CD4-positive, alpha-beta T cell (primary cell): ENCODE measurements around the gene RTN4IP1. TPM values are rescaled to one million over a fixed set of nuclear protein-coding genes. Genes with fewer than 3 reads are reported as not detected.

Source experiments
- ATAC-seq: fragments of 200-7000 bp; cut with Tn5 transposase; one replicate; pipeline ENCODE4 v1.10.0; 2022; ENCODE audit warnings: mild to moderate bottlenecking; ENCODE audit not compliant: poor library complexity
- CTCF ChIA-PET: fragments of 350-600 bp; sonication (Branson Sonifier 250); formaldehyde crosslinking; loops from one replicate; lab custom pipeline; 2021; ENCODE audit warnings: antibody characterized with exemption, inconsistent platforms; lab: Charles Lee
- POLR2A ChIA-PET: fragments of 350-600 bp; sonication (Branson Sonifier 250); formaldehyde crosslinking; loops from one replicate; lab custom pipeline; 2021; ENCODE audit warnings: antibody characterized with exemption, inconsistent platforms; lab: Charles Lee
- DNase-seq, 14 experiments: peaks; one replicate each; pipeline ENCODE4 v3.0.0-alpha.2; 2013 to 2020; ENCODE audit warnings: mixed read lengths in 2 of 14
- H3K27ac ChIP-seq, 2 donors: one replicate each; pipeline versions ENCODE4 v1.5.1 to v1.7.0; 2013; ENCODE audit warnings: low read length in 2 of 2, low read depth in 1 of 2, mild to moderate bottlenecking in 1 of 2
- H3K27me3 ChIP-seq, 2 experiments: 1 replicate in 1 of 2; 2 replicates in 1 of 2; pipeline versions ENCODE4 v1.6.1 to v1.7.0; 2013; ENCODE audit warnings: low read length in 2 of 2, control low read depth in 1 of 2, mild to moderate bottlenecking in 1 of 2, moderate library complexity in 1 of 2; ENCODE audit not compliant: insufficient read depth in 2 of 2, control insufficient read depth in 1 of 2
- H3K36me3 ChIP-seq: one replicate; pipeline ENCODE4 v1.6.1; 2013; ENCODE audit warnings: low read length, control low read depth; ENCODE audit not compliant: insufficient read depth
- H3K4me1 ChIP-seq: one replicate; pipeline ENCODE4 v1.6.1; 2013; ENCODE audit warnings: low read length, control low read depth; ENCODE audit not compliant: insufficient read depth
- H3K4me3 ChIP-seq: one replicate; pipeline ENCODE4 v1.5.1; 2013; ENCODE audit warnings: mild to moderate bottlenecking, low read length, moderate library complexity
- H3K9me3 ChIP-seq, 2 experiments: 1 replicate in 1 of 2; 2 replicates in 1 of 2; pipeline versions ENCODE4 v1.6.1 to v1.7.0; 2013; ENCODE audit warnings: low read length in 2 of 2, mild to moderate bottlenecking in 2 of 2, control low read depth in 1 of 2, moderate library complexity in 1 of 2; ENCODE audit not compliant: control insufficient read depth in 1 of 2, insufficient read depth in 1 of 2
- H3K27ac Mint-ChIP-seq: one replicate; pipeline ENCODE4 v1.8.0; 2020; ENCODE audit warnings: mixed read lengths
- H3K27me3 Mint-ChIP-seq: one replicate; pipeline ENCODE4 v1.8.0; 2021; ENCODE audit warnings: mixed read lengths
- H3K36me3 Mint-ChIP-seq: one replicate; pipeline ENCODE4 v1.8.0; 2021; ENCODE audit warnings: low read depth, mixed read lengths
- H3K4me1 Mint-ChIP-seq: one replicate; pipeline ENCODE4 v1.8.0; 2021; ENCODE audit warnings: low read depth, mixed read lengths
- H3K4me3 Mint-ChIP-seq: one replicate; pipeline ENCODE4 v1.8.0; 2020; ENCODE audit warnings: mild to moderate bottlenecking, mixed read lengths
- H3K9me3 Mint-ChIP-seq: one replicate; pipeline ENCODE4 v1.8.0; 2020; ENCODE audit warnings: mixed read lengths
- intact Hi-C, 2 experiments: fragments of 100-400 bp; cut with DNase I in 1 of 2; cut with micrococcal nuclease in 1 of 2; formaldehyde crosslinking; loops; one replicate each; pipeline versions ENCODE4 v1.15.1 to v1.9.0; 2023 to 2025; cut with DNase I, micrococcal nuclease
- total RNA-seq, 174 experiments: library from RNA in 2 of 174; stranded (reverse) in 2 of 174; gene quantifications; one replicate each; pipeline ENCODE4 v1.2.3 and lab custom pipeline; 2021 to 2026
- TF ChIP-seq, protein P1 (sequence below): fragments of 200-600 bp; IDR thresholded peaks from one replicate; pipeline ENCODE4 v1.8.0; 2022; ENCODE audit warnings: antibody characterized with exemption, mild to moderate bottlenecking

The RTN4IP1 gene
- total RNA-seq, 2 experiments from 2014 or later, result 2.4 to 2.5 TPM

DNA sequence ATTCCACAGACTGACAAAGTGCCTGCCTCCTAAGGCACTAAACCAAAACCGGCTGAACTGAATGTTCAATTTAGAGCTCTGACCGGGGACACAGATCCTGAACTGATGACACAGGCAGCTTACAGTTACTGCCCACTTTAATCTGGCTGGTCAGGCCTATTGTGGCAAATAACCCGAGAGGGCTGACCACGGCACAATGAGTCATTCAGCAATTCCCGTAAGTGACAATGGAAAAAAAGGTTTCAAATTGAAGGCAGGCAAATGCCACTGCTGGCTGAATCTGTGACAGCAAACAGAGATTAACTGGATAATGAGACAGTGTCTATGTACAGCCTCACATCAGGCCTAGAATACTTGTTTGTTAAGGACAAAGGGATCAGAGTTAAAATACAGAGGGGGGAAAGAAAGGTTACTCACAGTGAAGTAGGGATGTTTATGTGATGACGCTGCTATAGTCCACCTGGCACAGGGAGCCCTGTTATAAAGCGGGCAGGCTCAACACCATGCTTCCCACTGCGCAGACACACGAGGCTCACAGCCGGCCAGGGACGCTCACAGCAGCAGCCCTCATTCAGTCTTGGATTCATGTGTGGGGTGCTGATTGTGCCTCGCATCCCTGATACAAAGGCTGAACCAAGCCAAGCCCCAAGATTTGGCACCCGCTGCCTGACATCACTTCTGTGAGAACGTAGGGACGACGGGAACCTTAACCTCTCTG, 54.4 kb downstream of the RTN4IP1 start:
- Histone ChIP-seq H3K27ac (no peak overlapping the region), H3K27me3 (no peaks in the 10 kb centered on the region), H3K4me1 (no peaks in the 10 kb centered on the region), H3K4me3 (no peak overlapping the region), H3K9me3 (no peaks in the 10 kb centered on the region), H3K36me3 (peaks cover 15% of the 10 kb centered on the region)
- ChIA-PET POLR2A (no interaction called here), CTCF (no interaction called here)
- Mint-ChIP-seq H3K4me1 (no peaks in the 10 kb centered on the region), H3K4me3 (no peak overlapping the region), H3K27me3 (no peaks in the 10 kb centered on the region), H3K27ac (no peak overlapping the region), H3K9me3 (no peaks in the 10 kb centered on the region), H3K36me3 (peaks cover 62% of the 10 kb centered on the region)
- no peak for DNase-seq
- TF ChIP-seq, protein P1, sequence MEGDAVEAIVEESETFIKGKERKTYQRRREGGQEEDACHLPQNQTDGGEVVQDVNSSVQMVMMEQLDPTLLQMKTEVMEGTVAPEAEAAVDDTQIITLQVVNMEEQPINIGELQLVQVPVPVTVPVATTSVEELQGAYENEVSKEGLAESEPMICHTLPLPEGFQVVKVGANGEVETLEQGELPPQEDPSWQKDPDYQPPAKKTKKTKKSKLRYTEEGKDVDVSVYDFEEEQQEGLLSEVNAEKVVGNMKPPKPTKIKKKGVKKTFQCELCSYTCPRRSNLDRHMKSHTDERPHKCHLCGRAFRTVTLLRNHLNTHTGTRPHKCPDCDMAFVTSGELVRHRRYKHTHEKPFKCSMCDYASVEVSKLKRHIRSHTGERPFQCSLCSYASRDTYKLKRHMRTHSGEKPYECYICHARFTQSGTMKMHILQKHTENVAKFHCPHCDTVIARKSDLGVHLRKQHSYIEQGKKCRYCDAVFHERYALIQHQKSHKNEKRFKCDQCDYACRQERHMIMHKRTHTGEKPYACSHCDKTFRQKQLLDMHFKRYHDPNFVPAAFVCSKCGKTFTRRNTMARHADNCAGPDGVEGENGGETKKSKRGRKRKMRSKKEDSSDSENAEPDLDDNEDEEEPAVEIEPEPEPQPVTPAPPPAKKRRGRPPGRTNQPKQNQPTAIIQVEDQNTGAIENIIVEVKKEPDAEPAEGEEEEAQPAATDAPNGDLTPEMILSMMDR, result no peak
- no peak for ATAC-seq
- intact Hi-C loops, result no loop called here

GRCh38 chr6:106572875-106573585, 56.3 kb downstream of the RTN4IP1 start:
- H3K9me3 Mint-ChIP-seq, result no peaks in the 10 kb centered on the region
- no peaks in the 10 kb centered on the region for H3K27me3 Mint-ChIP-seq
- Histone ChIP-seq H3K27me3 (no peaks in the 10 kb centered on the region), H3K4me1 (no peaks in the 10 kb centered on the region), H3K27ac (no peak overlapping the region), H3K9me3 (no peaks in the 10 kb centered on the region), H3K36me3 (peaks cover 33% of the 10 kb centered on the region), H3K4me3 (no peak overlapping the region)
- ChIA-PET CTCF (interaction anchor here (0.9 kb wide), 1 partner anchor 35 kb away, joined by 3 read pairs; no protein-coding TSS in a partner anchor), POLR2A (no interaction called here)
- no peak for ATAC-seq
- intact Hi-C loops, result no loop called here
- no peak for DNase-seq
- H3K4me1 Mint-ChIP-seq, result no peaks in the 10 kb centered on the region
- H3K36me3 Mint-ChIP-seq, result peaks cover 67% of the 10 kb centered on the region
- peak overlapping the region; percentile 53 for H3K27ac Mint-ChIP-seq
- H3K4me3 Mint-ChIP-seq, result no peak overlapping the region
- TF ChIP-seq, protein P1, result no peak

DNA sequence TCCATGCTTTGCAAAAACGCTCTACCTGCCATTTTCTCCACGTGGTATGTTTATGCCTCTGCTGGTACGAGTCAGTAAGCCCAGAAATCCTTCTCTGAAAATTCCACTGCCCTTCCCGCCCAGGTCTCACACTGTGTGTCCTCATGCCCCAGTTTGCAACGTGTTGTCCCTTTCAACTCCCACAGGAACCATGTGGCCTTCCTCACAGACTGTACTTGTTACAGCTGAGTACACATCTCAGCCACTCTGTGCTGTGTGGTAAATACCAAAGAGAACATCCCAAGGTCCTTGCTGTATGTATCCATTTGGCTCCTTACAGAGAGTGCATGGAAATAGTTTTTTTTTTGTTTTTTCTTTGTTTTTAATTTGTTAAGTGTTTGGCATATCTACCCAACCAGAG, 56.9 kb downstream of the RTN4IP1 start:
- Mint-ChIP-seq H3K36me3 (peaks cover 69% of the 10 kb centered on the region), H3K27ac (no peak overlapping the region), H3K9me3 (no peaks in the 10 kb centered on the region), H3K4me3 (no peak overlapping the region), H3K27me3 (no peaks in the 10 kb centered on the region), H3K4me1 (no peaks in the 10 kb centered on the region)
- Histone ChIP-seq H3K9me3 (no peaks in the 10 kb centered on the region), H3K4me1 (no peaks in the 10 kb centered on the region), H3K36me3 (peaks cover 39% of the 10 kb centered on the region), H3K27ac (no peak overlapping the region), H3K27me3 (no peaks in the 10 kb centered on the region), H3K4me3 (no peak overlapping the region)
- ATAC-seq, result no peak
- ChIA-PET POLR2A (no interaction called here), CTCF (no interaction called here)
- intact Hi-C loops, result no loop called here
- TF ChIP-seq, protein P1, result no peak
- DNase-seq, result no peak
